ENCODE measurements around the gene NR2C2AP. TPM values are rescaled to one million over a fixed set of nuclear protein-coding genes. Genes with fewer than 3 reads are reported as not detected.

Gene NR2C2AP
- total and polyA plus RNA-seq, 12 donors = 3.2 to 23.4 (median 5.7) TPM

- no peak for TF ChIP-seq CTCF (IDR thresholded peaks at IDR 0.05)
- intact Hi-C loops (cut with DNase I) = no loop called here
- Histone ChIP-seq H3K4me3 (no peak overlapping the region), H3K27me3 (peaks cover 0 to 36% (median 23%) of the 10 kb centered on the region in 7 donors), H3K27ac (no peak overlapping the region), H3K4me1 (no peaks in the 10 kb centered on the region), H3K9me3 (peaks cover 0 to 37% (median 22%) of the 10 kb centered on the region in 11 donors), H3K36me3 (no peaks in the 10 kb centered on the region)
- DNase-seq (no peak), ATAC-seq (no peak)
- 83 to 87% methylated on average over 9 of the region's 9 CpGs for WGBS, 2 donors
Observed at GRCh38 chr19:19230999-19231398, 27.8 kb upstream of the NR2C2AP start.

- no peak overlapping the region for H3K4me3 ChIP-seq
- no peak for DNase-seq
- TF ChIP-seq CTCF (IDR thresholded peaks at IDR 0.05) = no peak
- no peaks in the 10 kb centered on the region for H3K36me3 ChIP-seq
- ATAC-seq = no peak
- 84 to 86% methylated on average over 3 of the region's 3 CpGs for WGBS, 2 donors
- peaks cover 8 to 49% (median 36%) of the 10 kb centered on the region in 7 donors for H3K27me3 ChIP-seq
- H3K9me3 ChIP-seq = peaks cover 0 to 24% (median 14%) of the 10 kb centered on the region in 11 donors
- intact Hi-C loops (cut with DNase I) = no loop called here
- no peak overlapping the region for H3K27ac ChIP-seq
- H3K4me1 ChIP-seq = peaks cover 0 to 9% (median 0%) of the 10 kb centered on the region in 9 donors
Observed at GRCh38 chr19:19229701-19230100, 26.5 kb upstream of the NR2C2AP start.

GRCh38 chr19:19227217-19227616 lies 24.0 kb upstream of the NR2C2AP start:
- DNase-seq (no peak), ATAC-seq (no peak)
- H3K4me3 ChIP-seq = no peak overlapping the region
- intact Hi-C loops (cut with DNase I) = no loop called here
- no peaks in the 10 kb centered on the region for H3K36me3 ChIP-seq
- peaks cover 8 to 74% (median 48%) of the 10 kb centered on the region in 7 donors for H3K27me3 ChIP-seq
- peaks cover 0 to 10% (median 0%) of the 10 kb centered on the region in 9 donors for H3K4me1 ChIP-seq
- WGBS, 2 donors = 76 to 85% methylated on average over 4 of the region's 4 CpGs
- H3K9me3 ChIP-seq = no peaks in the 10 kb centered on the region
- H3K27ac ChIP-seq = no peak overlapping the region
- TF ChIP-seq CTCF (IDR thresholded peaks at IDR 0.05) = no peak

GRCh38 chr19:19226663-19227062 lies 23.4 kb upstream of the NR2C2AP start:
- Histone ChIP-seq H3K9me3 (no peaks in the 10 kb centered on the region), H3K4me3 (no peak overlapping the region), H3K4me1 (peaks cover 0 to 10% (median 0%) of the 10 kb centered on the region in 9 donors), H3K27ac (no peak overlapping the region), H3K36me3 (no peaks in the 10 kb centered on the region), H3K27me3 (peaks cover 8 to 79% (median 48%) of the 10 kb centered on the region in 7 donors)
- no peak for DNase-seq
- WGBS, 2 donors = 62 to 67% methylated on average over 10 of the region's 10 CpGs
- ATAC-seq = no peak
- no peak for TF ChIP-seq CTCF (IDR thresholded peaks at IDR 0.05)
- intact Hi-C loops (cut with DNase I) = no loop called here

Measured in heart right ventricle (tissue), 16 donors.